ENCODE measurements around the gene CSNK1G1.
"Not testable (repeated sequence)": the region's sequence is repeated elsewhere in the genome, so short reads cannot be mapped to it uniquely, and the experiment has no call there.

CSNK1G1 gene

GRCh38 chr15:64122936-64123351 is 233.0 kb downstream of the CSNK1G1 start:
- DNase-seq (ENCODE audit: low read depth) = no peak
- no peak overlapping the region for H3K4me3 ChIP-seq (ENCODE audit: low read depth, low read length)
- no peak for TF ChIP-seq CTCF (IDR thresholded peaks at IDR 0.05; ENCODE audit: insufficient read depth, low read depth, low read length, missing control alignments)

DNA sequence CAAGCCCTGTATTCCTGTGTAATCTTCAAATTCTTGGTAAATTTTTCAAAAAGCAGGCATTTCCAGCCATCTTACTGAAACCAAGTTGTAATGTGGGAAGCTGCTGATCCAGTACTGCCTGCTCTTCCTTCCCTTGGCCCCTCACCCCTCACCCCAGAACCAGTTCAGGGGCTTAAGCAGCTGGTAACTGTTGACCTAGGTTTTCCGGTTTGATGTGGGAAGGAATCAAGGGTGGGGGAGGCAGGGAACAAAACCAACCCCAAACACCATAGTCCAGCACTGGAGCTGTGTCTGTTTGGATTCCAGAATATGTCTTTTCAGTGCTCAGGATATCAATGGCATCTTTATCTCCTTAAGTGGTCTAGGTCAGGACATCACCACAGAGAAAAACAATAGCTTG is 233.5 kb downstream of the CSNK1G1 start:
- no peak for DNase-seq (ENCODE audit: low read depth)
- no peak overlapping the region for H3K4me3 ChIP-seq (ENCODE audit: low read depth, low read length)
- TF ChIP-seq CTCF (IDR thresholded peaks at IDR 0.05; ENCODE audit: insufficient read depth, low read depth, low read length, missing control alignments) = no peak

DNA sequence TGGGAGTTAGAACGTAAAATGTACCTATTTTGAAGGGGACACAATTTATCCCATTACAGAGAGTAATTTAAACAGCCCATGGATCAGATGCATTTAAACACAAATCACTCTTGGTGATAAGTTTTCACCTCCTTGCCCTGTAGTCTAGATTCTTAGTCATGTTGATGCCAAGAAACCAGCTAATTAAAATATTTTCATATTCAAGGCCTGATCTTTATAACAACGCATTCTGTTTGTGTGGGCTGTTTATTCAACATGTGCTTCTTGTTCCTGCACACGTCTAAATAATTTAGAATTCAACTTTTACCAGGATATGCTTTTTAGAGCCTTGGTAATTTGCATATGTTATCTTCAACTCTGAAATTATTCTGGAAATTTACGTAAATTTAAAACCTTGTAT is 234.4 kb downstream of the CSNK1G1 start:
- DNase-seq (ENCODE audit: low read depth) = no peak
- no peak overlapping the region for H3K4me3 ChIP-seq (ENCODE audit: low read depth, low read length)
- TF ChIP-seq CTCF (IDR thresholded peaks at IDR 0.05; ENCODE audit: insufficient read depth, low read depth, low read length, missing control alignments) = no peak

DNA sequence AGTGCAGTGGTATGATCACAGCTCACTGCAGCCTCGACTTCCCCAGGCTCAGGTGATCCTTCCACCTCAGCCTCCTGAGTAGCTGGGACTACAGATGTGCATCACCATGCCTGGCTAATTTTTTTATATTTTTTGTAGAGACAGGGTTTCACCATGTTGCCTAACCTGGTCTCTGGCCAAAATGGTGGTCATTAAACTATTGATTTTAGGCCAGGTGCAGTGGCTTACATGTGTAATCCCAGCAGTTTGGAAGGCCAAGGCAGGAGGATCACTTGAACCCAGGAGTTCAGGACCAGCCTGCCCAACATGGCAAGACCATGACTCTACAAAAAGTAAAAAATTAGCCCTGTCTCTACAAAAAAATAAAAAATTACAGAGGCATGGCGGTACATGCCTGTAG is 235.7 kb downstream of the CSNK1G1 start:
- H3K4me3 ChIP-seq (ENCODE audit: low read depth, low read length) = not testable (repeated sequence)

GRCh38 chr15:64117759-64118487 is 238.1 kb downstream of the CSNK1G1 start:
- DNase-seq (ENCODE audit: low read depth) = no peak
- TF ChIP-seq CTCF (IDR thresholded peaks at IDR 0.05; ENCODE audit: insufficient read depth, low read depth, low read length, missing control alignments) = no peak
- no peak overlapping the region for H3K4me3 ChIP-seq (ENCODE audit: low read depth, low read length)

More for the DNA sequence above, 235.7 kb downstream of the CSNK1G1 start:
- DNase-seq (ENCODE audit: low read depth) = not testable (repeated sequence)

Data from GM12865 (cell line).